SH-SY5Y (cell line): Measurements from ENCODE around the gene MROH7.

ENCODE experiments used
- GATA2 ChIP-seq: IDR thresholded peaks from 2 replicates; pipeline ENCODE4 v1.6.1; 2011; ENCODE audit warnings: mild to moderate bottlenecking, low read depth, low read length
- GATA3 ChIP-seq: IDR thresholded peaks from 2 replicates; pipeline ENCODE4 v1.6.1; 2011; ENCODE audit warnings: low read depth, mild to moderate bottlenecking, low read length, moderate library complexity

DNA sequence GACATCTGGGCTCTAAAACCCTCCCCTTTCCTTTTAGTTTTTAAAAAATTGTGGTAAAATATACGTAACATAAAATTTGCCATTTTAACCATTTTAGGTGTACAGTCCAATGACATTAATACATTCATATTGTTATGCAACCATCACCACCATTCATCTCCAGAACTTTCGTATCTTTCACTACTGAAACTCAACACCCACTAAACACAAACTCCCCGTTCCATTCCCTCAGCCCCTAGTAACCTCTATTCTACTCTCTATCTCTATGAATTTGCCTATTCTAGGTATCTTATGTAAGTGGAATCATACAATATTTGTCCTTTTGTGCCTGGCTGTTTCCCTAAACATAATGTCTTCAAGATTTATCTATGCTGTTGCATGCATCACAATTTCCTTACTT, 54.7 kb downstream of the MROH7 start:
- no peak for TF ChIP-seq GATA2
- TF ChIP-seq GATA3: no peak
